ENCODE results near the gene FAM219A.
"Not testable (repeated sequence)": the region's sequence is repeated elsewhere in the genome, so short reads cannot be mapped to it uniquely, and the experiment has no call there.

FAM219A gene

GRCh38 chr9:34374905-34375552 lies 83.3 kb downstream of the FAM219A start:
- DNase-seq, result no peak

GRCh38 chr9:34374339-34374738 lies 84.0 kb downstream of the FAM219A start:
- no peak for DNase-seq

- no peak for DNase-seq
Observed at GRCh38 chr9:34373749-34374148, 84.6 kb downstream of the FAM219A start.

GRCh38 chr9:34372467-34373011 lies 85.8 kb downstream of the FAM219A start:
- no peak for DNase-seq

GRCh38 chr9:34371886-34372466 lies 86.4 kb downstream of the FAM219A start:
- no peak for DNase-seq

- DNase-seq, result peak; percentile 43
Observed at GRCh38 chr9:34370970-34371880, 87.1 kb downstream of the FAM219A start.

- DNase-seq, result no peak
Observed at GRCh38 chr9:34370335-34370969, 87.9 kb downstream of the FAM219A start.

GRCh38 chr9:34369636-34370035 lies 88.7 kb downstream of the FAM219A start:
- no peak for DNase-seq

- not testable (repeated sequence) for DNase-seq
Observed at GRCh38 chr9:34368796-34369195, 89.6 kb downstream of the FAM219A start.

- not testable (repeated sequence) for DNase-seq
Observed at GRCh38 chr9:34367751-34368410, 90.5 kb downstream of the FAM219A start.

GRCh38 chr9:34366365-34366764 lies 92.0 kb downstream of the FAM219A start:
- DNase-seq, result no peak

- DNase-seq, result no peak
Observed at GRCh38 chr9:34365282-34365681, 93.1 kb downstream of the FAM219A start.

GRCh38 chr9:34363619-34364351 lies 94.6 kb downstream of the FAM219A start:
- no peak for DNase-seq

- no peak for DNase-seq
Observed at GRCh38 chr9:34362614-34363214, 95.7 kb downstream of the FAM219A start.

GRCh38 chr9:34352957-34353356 lies 105.4 kb downstream of the FAM219A start:
- DNase-seq, result not testable (repeated sequence)

GRCh38 chr9:34352122-34352652 lies 106.2 kb downstream of the FAM219A start:
- DNase-seq, result not testable (repeated sequence)

GRCh38 chr9:34349324-34349723 lies 109.0 kb downstream of the FAM219A start:
- no peak for DNase-seq
